Posterior vena cava (tissue), 2 donors: ENCODE measurements around the gene EOLA1. TPM values are rescaled to one million over a fixed set of nuclear protein-coding genes. Genes with fewer than 3 reads are reported as not detected.
"Not testable (repeated sequence)": the region's sequence is repeated elsewhere in the genome, so short reads cannot be mapped to it uniquely, and the experiment has no call there.

Experiments used
- DNase-seq: peaks from one replicate; pipeline ENCODE4 v3.0.0-alpha.2; 2020; ENCODE audit warnings: low spot score
- intact Hi-C, 2 donors: fragments of 100-400 bp; cut with DNase I; formaldehyde crosslinking; loops; one replicate each; pipeline versions ENCODE4 v1.14.1 to v1.14.2; 2022 to 2023
- total RNA-seq, 2 donors: library from RNA; stranded (reverse); fragmentation: NEBNext Ultra II Directional; extraction: Animal tissue kit (Norgen Biotek cat#: 25700); gene quantifications; one replicate each; pipeline ENCODE4 v1.2.1, GENCODE V29; 2021
- donor health status: DM: yes; HTN: yes; CAD: no.
- donor health status: DM: yes; HTN: yes; CAD: no.

Gene EOLA1
- total RNA-seq, 2 donors from 2014 or later = 15.8 to 18.1 TPM

- intact Hi-C loops = no loop called here
These were observed 30.4 kb upstream of the EOLA1 start for GRCh38 chrX:149510386-149510785.

DNA sequence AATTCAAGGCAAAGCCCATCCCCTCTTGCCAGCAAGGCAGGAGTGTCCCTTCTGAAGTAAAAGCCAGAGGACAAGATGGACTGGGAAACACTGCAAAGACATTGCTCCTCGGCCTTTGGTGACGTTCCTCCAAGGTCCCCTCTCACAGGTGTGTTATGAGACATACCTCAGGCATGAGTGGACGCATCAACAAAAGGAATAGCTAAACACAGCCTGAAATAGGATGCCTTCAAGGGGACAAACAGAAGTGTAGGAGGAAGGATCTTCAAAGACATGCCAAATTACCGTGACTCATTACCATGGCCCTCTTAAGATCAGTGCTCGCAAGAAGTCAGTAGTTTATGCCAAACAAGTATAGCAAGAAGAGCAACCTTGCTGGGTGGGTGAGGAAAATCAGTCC lies 29.7 kb upstream of the EOLA1 start:
- no peak for DNase-seq

More at GRCh38 chrX:149510386-149510785, 30.4 kb upstream of the EOLA1 start:
- DNase-seq = no peak

GRCh38 chrX:149512225-149512885 lies 28.5 kb upstream of the EOLA1 start:
- DNase-seq = no peak
- intact Hi-C loops = no loop called here

More for the DNA sequence above, 29.7 kb upstream of the EOLA1 start:
- intact Hi-C loops = no loop called here

DNA sequence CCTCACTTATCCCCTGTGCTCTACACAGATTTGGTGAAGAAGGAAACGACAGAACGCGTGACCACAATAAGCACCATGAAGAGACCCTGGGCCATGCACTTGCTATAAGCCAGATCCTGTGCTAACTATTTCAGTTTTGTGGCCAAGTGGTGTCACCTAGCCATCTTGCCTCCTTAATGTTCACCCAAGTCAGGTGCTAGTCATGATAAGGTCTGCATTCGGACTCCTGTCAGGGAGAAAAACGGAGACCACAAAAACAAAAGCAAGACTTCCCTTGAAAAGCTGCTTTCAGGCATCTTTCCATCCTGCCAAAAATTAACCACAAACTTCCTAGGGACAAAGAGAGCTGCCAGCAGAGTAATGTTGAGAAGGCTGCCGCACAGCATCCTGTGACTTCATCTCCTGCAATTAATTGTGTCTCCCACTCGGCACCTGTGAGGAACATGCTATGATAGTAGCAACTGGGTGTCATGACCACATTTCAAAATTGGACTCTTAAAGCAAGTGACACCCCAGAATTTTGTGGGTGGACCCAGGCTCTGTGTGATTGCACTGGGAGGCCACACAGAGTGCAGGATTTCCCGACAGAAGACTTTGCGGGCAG lies 26.9 kb upstream of the EOLA1 start:
- DNase-seq = no peak
- intact Hi-C loops = no loop called here

- no peak for DNase-seq
These were observed 24.7 kb upstream of the EOLA1 start for GRCh38 chrX:149515954-149516602.

GRCh38 chrX:149516604-149517003 lies 24.2 kb upstream of the EOLA1 start:
- DNase-seq = no peak
- intact Hi-C loops = no loop called here

More at GRCh38 chrX:149515954-149516602, 24.7 kb upstream of the EOLA1 start:
- intact Hi-C loops = no loop called here

DNA sequence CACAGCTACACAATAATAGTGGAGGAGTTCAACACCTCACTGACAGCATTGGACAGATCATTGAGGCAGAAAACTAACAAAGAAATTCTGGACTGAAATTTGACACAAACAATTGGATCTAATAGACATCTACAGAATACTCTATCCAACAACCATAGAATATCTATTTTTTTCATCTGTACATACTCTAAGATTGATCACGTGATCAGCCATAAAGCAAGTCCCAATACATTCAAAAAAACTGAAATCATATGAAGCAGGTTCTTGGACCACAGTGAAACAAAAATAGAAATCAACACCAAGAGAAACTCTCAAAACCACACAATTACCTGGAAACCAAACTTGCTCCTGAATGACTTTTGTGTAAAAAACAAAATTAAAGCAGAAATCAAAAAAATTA lies 23.5 kb upstream of the EOLA1 start:
- intact Hi-C loops = no loop called here
- no peak for DNase-seq

- no peak for DNase-seq
- intact Hi-C loops = no loop called here
These were observed 22.6 kb upstream of the EOLA1 start for GRCh38 chrX:149518236-149518635.

GRCh38 chrX:149520636-149521277 lies 20.1 kb upstream of the EOLA1 start:
- intact Hi-C loops, DNase-seq: not testable (repeated sequence)

GRCh38 chrX:149521438-149521837 lies 19.4 kb upstream of the EOLA1 start:
- intact Hi-C loops = no loop called here

GRCh38 chrX:149522916-149523315 lies 17.9 kb upstream of the EOLA1 start:
- DNase-seq = no peak
- intact Hi-C loops = no loop called here

More at GRCh38 chrX:149521438-149521837, 19.4 kb upstream of the EOLA1 start:
- DNase-seq = no peak

DNA sequence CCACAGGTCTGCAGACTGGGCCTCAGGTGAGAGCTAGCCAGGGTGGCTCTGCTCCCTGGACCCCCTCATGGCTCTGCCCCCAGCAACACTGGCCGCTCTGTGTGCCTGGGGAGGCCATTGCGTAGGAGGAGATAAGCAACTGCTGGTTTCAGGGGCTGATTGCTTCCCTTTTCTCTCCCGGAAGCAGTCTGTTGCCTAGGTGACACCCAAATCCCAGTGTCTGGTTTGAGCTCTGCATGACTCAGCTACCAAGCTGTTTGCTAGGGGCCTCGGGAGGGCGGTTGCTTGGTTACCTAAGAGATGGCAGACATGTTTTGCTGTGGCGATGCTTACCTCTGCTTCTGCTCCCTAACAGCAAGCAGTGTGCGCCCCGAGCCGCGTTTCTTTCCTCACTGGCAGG lies 15.4 kb upstream of the EOLA1 start:
- intact Hi-C loops, DNase-seq: not testable (repeated sequence)

DNA sequence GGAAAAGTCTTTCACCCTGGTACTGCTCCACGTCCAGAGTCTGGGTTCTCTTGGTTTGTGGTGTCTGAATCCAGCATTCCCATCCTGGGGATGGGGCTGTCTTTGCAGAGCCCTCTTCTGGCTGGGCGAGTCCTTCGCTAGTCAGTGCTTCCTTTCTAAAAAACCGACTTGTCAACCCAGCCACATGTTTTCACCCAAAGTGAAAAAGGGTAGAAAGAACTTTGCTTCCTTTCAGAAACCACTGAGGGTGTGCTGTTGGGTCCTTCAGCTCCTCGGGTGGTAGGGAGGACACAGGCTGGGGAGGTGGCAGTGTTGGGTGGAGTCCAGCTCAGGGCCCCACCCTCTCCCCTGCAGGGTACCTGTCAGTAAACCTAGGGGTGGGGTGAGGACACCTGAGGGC lies 14.9 kb upstream of the EOLA1 start:
- DNase-seq, intact Hi-C loops: not testable (repeated sequence)

- DNase-seq, intact Hi-C loops: not testable (repeated sequence)
These were observed 14.3 kb upstream of the EOLA1 start for GRCh38 chrX:149526318-149527033.

DNA sequence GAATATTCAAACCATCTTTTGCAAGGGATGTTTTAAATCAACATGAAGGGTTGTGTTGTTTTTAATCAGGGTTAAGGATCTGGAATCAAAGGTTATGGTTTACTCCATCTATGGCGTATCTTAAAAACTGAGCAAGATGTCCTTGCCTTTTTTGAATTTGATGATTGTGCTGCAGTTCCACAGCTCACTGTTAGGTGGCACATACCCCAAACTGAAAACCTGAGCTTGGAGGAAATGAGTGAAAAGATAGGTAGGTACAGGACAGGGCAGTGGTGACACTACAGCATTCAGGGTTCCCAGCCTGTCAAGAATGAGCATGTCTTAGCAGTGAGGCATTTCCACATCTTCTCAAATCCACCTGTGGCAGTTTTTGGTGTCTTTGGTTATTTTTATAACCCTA lies 13.1 kb upstream of the EOLA1 start:
- no peak for DNase-seq
- intact Hi-C loops = no loop called here

- DNase-seq = no peak
- intact Hi-C loops = no loop called here
These were observed 12.4 kb upstream of the EOLA1 start for GRCh38 chrX:149528381-149528780.

DNA sequence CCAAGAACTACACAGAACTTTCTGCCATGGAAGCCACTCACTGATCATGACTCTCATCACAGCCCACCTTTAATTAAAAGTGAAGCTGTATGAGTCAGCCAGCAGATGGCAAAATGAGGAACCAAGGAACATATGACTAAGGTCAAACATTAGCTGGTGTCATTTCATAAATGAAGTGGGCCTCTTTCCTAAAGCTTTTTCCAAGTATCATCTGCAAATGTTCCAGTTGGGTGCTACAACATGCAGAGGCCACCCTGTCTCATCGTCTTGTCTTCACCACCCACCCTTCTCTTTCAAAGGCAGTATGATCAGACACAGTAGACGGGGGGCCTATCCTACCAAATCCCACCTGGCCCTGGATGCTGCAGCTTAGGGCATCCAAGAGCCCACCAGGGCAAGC lies 9.2 kb upstream of the EOLA1 start:
- no peak for DNase-seq
- intact Hi-C loops = no loop called here

DNA sequence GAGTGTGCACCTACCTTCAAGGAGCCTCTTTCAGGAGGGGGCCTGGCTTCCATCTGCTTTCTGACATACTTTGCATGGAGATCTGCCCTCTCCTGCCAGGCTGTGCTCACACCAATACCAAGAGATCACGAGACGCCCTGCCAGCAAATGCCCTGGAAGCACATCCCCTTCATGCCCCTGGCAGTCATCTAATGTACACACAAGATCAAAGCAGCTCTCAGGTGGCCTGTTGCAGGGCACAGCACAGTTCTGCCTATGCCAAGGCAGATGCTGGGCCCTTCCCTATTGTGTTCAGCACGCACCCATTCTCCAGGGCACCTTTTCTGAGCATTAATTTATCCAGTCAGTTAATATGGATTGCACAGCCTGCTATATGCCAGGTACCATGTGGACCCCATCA lies 7.9 kb upstream of the EOLA1 start:
- DNase-seq, intact Hi-C loops: not testable (repeated sequence)

DNA sequence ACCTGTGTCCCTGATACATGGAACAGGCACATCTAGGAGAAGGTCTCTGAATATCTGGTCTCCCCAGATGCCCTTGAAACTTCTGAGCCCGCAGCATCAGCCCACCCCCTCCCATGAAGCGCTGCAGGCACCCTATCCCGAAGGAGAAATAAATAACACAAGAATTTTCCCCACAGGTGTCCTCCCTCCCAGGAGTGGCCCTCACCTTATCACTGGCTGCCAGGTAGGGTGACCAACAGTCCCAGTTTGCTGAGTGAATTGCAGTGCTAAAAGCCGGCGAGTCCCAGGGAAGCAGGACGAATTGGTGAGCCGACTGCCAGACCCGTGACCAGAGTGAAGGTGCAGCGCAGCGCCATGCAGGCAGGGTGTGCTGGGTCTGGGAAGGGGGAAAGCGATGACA lies 6.8 kb upstream of the EOLA1 start:
- intact Hi-C loops, DNase-seq: not testable (repeated sequence)
